Activated naive CD8-positive, alpha-beta T cell treated with anti-CD3 and anti-CD28 coated beads for 36 hours (primary cell): ENCODE measurements around the gene TMEM135. TPM values are rescaled to one million over a fixed set of nuclear protein-coding genes. Genes with fewer than 3 reads are reported as not detected.
"Not testable (repeated sequence)": the region's sequence is repeated elsewhere in the genome, so short reads cannot be mapped to it uniquely, and the experiment has no call there.

Experiments used
- DNase-seq: peaks from one replicate; pipeline ENCODE4 v3.0.0; 2021
- H3K27ac Mint-ChIP-seq: one replicate; pipeline ENCODE4 v1.8.0; 2022; ENCODE audit warnings: mild to moderate bottlenecking, moderate library complexity, mixed read lengths
- H3K27me3 Mint-ChIP-seq: one replicate; pipeline ENCODE4 v1.8.0; 2022; ENCODE audit warnings: mild to moderate bottlenecking, mixed read lengths
- H3K36me3 Mint-ChIP-seq: one replicate; pipeline ENCODE4 v1.8.0; 2021; ENCODE audit warnings: mild to moderate bottlenecking, mixed read lengths
- H3K4me1 Mint-ChIP-seq: one replicate; pipeline ENCODE4 v1.8.0; 2021; ENCODE audit warnings: mixed read lengths
- H3K4me3 Mint-ChIP-seq: one replicate; pipeline ENCODE4 v1.8.0; 2022; ENCODE audit warnings: mild to moderate bottlenecking, moderate library complexity, mixed read lengths
- H3K9me3 Mint-ChIP-seq: one replicate; pipeline ENCODE4 v1.8.0; 2022; ENCODE audit warnings: mixed read lengths
- total RNA-seq, 2 experiments: library from RNA; stranded (reverse); gene quantifications; one replicate each; pipeline ENCODE4 v1.2.3, GENCODE V29; 2021

The TMEM135 gene
- total RNA-seq, 2 experiments from 2014 or later, result 22.8 to 29.0 TPM

DNA sequence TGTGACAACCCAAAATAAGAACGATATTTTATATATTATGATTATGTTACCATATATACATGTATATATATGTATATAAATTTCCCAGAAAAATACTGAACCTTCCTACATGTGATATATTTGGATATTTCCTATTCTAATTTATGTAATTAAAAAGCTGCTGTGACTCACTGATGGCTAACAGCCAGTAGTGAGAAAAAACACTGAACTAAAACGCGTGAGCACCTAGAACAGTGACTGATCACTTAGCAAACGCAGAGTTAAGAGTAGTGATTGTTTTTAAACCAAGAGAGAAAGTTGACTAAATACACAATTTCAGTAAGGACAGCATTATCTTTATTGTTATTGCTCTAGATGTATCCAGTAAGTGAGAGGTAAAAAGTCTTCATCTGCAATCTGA, 213.8 kb downstream of the TMEM135 start:
- peaks cover 21% of the 10 kb centered on the region for H3K4me1 Mint-ChIP-seq
- H3K27me3 Mint-ChIP-seq, result no peaks in the 10 kb centered on the region
- peak overlapping the region; percentile 79 for H3K27ac Mint-ChIP-seq
- no peak for DNase-seq
- H3K9me3 Mint-ChIP-seq, result peaks cover 7% of the 10 kb centered on the region
- H3K4me3 Mint-ChIP-seq, result no peak overlapping the region
- H3K36me3 Mint-ChIP-seq, result peaks cover 23% of the 10 kb centered on the region

DNA sequence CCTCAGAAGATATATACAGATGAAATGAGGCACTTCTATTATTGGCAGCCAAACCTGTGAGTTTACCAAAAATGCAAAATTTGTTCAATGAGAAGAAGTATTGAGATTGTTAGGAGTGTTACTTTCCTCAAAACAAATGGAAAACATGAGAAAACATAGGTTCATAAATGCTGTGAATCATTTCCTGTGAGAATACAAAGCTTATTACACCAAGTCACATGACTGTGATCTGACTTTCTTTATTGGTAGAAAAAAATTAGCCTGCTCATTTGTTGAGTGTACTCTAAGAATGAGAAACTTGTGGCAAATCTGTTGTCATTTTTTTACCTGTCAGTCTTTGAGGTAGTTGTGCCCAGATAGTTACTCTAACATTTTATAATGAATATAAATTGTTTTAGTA, 215.1 kb downstream of the TMEM135 start:
- Mint-ChIP-seq H3K36me3 (peaks cover 13% of the 10 kb centered on the region), H3K9me3 (peaks cover 7% of the 10 kb centered on the region), H3K4me3 (no peak overlapping the region), H3K4me1 (peaks cover 21% of the 10 kb centered on the region), H3K27me3 (no peaks in the 10 kb centered on the region), H3K27ac (peak overlapping the region; percentile 77)
- DNase-seq, result no peak

DNA sequence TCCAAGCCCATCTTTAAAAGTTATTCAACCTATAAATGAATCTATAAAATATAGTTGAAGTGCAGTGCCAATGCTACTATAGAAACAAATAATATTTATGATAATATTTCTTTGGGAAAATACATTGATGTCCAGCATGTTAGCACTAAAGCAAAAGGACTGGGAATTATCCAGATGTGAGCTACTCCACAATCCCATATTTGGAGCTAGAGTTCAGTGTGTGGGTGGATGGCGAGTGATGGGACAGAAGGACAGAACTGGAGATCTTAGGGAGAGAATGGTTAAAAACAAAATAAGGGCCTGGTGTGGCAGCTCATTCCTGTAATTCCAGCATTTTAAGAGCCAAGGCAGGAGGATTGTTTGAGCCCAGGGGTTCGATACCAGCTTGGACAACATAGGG, 216.8 kb downstream of the TMEM135 start:
- Mint-ChIP-seq H3K27ac (no peak overlapping the region), H3K36me3 (peaks cover 8% of the 10 kb centered on the region), H3K9me3 (peaks cover 4% of the 10 kb centered on the region), H3K4me1 (peaks cover 17% of the 10 kb centered on the region), H3K4me3 (no peak overlapping the region), H3K27me3 (no peaks in the 10 kb centered on the region)
- no peak for DNase-seq

DNA sequence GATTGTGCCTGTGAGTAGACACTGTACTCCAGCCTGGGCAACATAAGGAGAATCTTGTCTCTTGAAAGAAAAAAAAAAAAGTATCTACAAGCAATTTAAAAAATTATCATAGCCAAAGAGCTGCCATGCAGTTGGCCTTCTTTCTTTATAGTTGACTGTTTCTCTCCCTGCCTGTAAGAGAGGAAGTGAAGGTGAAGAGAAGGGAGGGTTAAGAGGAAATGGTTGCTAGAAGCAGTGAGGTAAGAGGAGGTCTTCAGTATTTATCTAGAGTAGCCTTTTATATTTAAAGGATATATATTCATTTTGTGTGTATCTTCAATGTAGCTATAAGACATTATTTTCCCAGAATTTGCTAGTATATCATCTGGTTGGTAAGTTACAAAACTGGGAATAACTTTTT, 217.9 kb downstream of the TMEM135 start:
- Mint-ChIP-seq H3K4me3 (no peak overlapping the region), H3K27me3 (no peaks in the 10 kb centered on the region), H3K27ac (no peak overlapping the region), H3K4me1 (peaks cover 17% of the 10 kb centered on the region), H3K9me3 (peaks cover 4% of the 10 kb centered on the region), H3K36me3 (peaks cover 8% of the 10 kb centered on the region)
- DNase-seq, result no peak

DNA sequence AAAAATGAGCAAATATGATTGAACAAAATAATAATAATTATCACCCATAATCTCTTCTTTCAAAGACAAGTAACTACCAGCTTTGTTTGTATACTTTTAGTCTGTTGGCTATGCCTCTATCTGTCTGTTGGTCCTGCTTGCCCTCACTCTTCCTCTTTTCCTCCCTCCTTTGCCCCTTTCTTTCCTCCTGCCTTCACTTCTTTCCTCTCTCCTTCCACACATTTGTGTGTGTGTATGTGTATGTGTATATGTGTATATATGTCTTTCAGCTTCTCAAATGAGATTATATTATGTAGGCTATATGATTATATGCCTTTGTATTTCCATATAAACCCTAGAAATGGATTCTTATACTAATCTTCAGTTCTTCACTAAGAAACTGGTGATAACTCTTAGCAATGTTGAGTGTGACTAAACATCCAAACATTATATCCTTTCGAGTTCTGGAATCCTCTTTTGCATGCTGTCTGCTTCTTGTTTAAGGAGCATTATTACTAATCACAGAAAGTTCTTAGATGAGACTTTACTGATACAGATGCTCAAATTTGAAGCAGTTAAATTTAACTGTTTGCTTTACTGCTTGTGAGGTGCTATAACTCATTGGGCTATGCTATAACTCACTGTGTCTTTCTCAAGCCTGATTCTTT, 219.1 kb downstream of the TMEM135 start:
- no peaks in the 10 kb centered on the region for H3K27me3 Mint-ChIP-seq

DNA sequence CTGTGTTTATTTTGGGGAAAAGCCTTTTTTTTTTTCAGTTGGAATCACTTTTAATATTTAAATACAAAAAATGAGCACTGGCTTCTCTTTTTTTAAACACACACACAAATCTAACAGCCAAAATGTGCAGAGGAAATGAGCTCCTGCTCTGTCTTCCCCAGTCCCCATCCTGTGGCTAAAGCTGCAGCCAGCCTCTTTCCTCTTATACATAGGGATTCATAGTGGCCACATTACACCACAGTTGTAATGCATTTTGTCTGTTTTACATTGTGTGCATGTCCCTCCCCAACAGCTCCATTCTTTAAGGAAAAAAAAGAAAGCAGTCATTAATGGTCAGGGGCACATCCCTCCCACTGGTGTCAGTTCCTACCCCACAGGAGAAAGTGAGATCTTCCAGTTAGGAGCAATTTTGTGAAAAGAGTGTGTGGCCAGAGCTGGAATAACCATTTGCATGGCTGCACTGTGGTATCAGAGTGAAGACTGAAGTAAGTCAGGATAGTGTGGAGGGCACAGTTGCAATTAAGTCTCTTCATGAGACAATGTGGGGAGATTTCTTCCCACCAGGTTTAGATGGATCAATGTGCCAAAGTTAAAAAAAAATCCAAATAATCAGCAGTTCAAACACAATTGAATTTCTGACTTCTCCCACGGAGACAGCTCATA, 220.6 kb downstream of the TMEM135 start:
- H3K4me1 Mint-ChIP-seq, result peaks cover 6% of the 10 kb centered on the region
- no peak overlapping the region for H3K27ac Mint-ChIP-seq
- no peaks in the 10 kb centered on the region for H3K27me3 Mint-ChIP-seq
- DNase-seq, result no peak
- peaks cover 5% of the 10 kb centered on the region for H3K36me3 Mint-ChIP-seq
- H3K9me3 Mint-ChIP-seq, result no peaks in the 10 kb centered on the region
- no peak overlapping the region for H3K4me3 Mint-ChIP-seq

More for the DNA sequence above, 219.1 kb downstream of the TMEM135 start:
- no peak overlapping the region for H3K4me3 Mint-ChIP-seq
- H3K4me1 Mint-ChIP-seq, result peaks cover 14% of the 10 kb centered on the region
- H3K36me3 Mint-ChIP-seq, result peaks cover 8% of the 10 kb centered on the region
- no peak overlapping the region for H3K27ac Mint-ChIP-seq
- H3K9me3 Mint-ChIP-seq, result peaks cover 2% of the 10 kb centered on the region
- no peak for DNase-seq

DNA sequence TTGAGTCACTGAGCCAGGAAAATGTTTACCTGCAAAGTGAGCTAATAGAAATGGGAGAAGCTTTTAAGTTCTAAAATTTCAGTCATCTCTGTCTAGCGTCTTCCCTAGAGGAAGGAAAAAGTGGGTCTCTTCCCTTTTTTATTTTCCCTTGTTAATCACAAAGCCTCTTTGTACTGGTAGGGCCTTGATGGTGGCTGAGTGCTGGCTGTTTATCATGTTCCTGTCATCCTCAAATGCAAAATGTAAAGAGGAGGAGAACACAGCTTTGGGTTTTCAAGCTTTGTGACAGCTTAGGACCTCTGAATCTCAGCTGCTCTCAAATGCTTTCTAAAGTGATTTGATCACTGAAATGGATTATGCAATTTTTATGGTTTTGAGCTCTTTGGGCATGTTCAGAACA, 222.0 kb downstream of the TMEM135 start:
- Mint-ChIP-seq H3K27me3 (no peaks in the 10 kb centered on the region), H3K36me3 (peaks cover 7% of the 10 kb centered on the region), H3K9me3 (no peaks in the 10 kb centered on the region), H3K4me1 (peaks cover 8% of the 10 kb centered on the region), H3K4me3 (no peak overlapping the region), H3K27ac (no peak overlapping the region)
- no peak for DNase-seq

DNA sequence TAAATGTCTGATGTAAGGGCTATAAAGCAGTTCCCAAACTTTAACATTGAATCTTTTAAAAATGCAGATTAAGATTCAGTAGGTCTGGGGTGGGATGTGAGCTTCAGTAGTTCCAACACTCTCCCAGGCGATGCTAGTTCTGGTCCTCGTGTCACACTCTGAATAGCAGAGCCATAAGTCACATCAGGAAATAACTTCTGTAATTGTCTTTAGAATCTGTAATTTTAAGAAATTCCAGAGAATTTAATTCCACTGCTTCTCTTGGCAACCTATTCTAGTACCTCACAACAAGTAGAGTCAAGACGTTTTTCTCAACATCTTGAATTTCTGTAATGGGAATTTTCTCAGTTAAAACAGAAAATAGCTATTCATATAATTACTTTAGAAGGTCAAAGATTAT, 223.1 kb downstream of the TMEM135 start:
- DNase-seq, result no peak
- Mint-ChIP-seq H3K9me3 (no peaks in the 10 kb centered on the region), H3K27me3 (no peaks in the 10 kb centered on the region), H3K4me3 (no peak overlapping the region), H3K4me1 (peaks cover 2% of the 10 kb centered on the region), H3K27ac (no peak overlapping the region), H3K36me3 (peaks cover 8% of the 10 kb centered on the region)

DNA sequence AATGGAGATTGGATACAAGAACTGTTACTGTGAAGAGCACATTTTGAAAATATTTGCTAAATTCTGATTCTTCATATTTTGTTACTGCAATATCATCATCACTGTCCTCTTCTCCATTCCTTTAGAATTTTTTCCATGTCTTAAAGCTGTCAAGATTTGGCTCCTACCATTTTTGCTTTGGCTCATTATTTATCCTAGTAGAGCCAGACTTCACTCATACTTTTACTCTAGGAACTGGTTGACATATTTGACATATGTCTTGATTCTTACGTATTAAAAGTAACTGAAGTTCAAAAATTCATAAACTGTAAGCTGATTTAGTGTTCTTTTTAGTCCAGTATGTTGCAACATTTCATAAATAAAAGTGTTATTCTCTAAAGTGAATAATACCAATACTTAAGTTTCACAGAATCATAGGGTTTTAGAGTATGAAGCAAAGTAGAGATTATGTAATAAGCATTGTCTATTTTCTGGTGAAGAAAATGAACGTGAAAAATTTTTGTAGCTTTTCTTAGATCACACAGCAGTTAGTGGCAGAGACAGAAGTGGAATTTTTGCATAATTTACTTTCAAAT, 225.6 kb downstream of the TMEM135 start:
- H3K36me3 Mint-ChIP-seq, result peaks cover 8% of the 10 kb centered on the region
- H3K27ac Mint-ChIP-seq, result no peak overlapping the region
- no peak for DNase-seq
- no peaks in the 10 kb centered on the region for H3K27me3 Mint-ChIP-seq
- no peaks in the 10 kb centered on the region for H3K9me3 Mint-ChIP-seq
- peaks cover 2% of the 10 kb centered on the region for H3K4me1 Mint-ChIP-seq
- H3K4me3 Mint-ChIP-seq, result no peak overlapping the region

DNA sequence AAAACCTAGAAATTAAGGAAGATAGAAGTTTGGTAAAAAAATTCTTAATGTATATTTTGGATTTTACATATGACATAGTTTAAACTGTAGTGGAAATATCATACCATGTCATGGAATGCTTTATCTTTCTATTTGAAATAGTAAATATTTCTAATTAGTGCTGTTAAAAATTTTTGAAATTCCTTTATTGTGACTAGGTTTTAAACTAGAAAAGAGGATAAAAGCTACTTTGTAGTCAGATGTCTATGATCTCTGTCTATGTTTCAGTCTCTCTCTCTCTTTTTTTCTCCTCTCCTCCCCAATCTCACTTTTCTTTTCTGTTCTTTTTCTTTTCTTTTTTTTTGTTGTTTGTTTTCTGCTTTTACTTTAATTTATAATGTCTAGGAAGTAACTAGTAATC, 226.2 kb downstream of the TMEM135 start:
- H3K27me3 Mint-ChIP-seq, result no peaks in the 10 kb centered on the region
- DNase-seq, result no peak
- no peak overlapping the region for H3K4me3 Mint-ChIP-seq
- H3K27ac Mint-ChIP-seq, result no peak overlapping the region
- peaks cover 2% of the 10 kb centered on the region for H3K4me1 Mint-ChIP-seq
- no peaks in the 10 kb centered on the region for H3K9me3 Mint-ChIP-seq
- H3K36me3 Mint-ChIP-seq, result peaks cover 8% of the 10 kb centered on the region

DNA sequence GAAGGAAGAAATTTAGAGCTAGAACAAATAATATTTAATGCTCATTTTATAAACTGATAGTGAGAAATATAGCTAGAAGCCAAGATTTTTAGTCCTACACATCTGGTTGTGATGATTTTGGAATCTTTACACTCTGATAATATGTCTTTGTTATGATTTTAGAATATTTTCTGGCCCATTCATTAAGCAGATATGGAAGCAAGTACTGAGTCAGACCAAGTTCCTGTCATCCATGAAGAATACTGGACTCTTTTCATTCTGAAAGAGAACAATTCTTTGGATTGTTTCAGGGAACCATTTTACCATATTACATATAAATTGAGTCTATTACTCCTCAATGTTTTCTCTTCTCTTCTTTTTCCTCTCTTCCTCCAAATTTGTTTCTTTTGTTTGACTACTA, 227.4 kb downstream of the TMEM135 start:
- Mint-ChIP-seq H3K4me3 (no peak overlapping the region), H3K27ac (no peak overlapping the region), H3K4me1 (peaks cover 2% of the 10 kb centered on the region), H3K9me3 (no peaks in the 10 kb centered on the region), H3K27me3 (no peaks in the 10 kb centered on the region), H3K36me3 (peaks cover 8% of the 10 kb centered on the region)
- DNase-seq, result no peak

DNA sequence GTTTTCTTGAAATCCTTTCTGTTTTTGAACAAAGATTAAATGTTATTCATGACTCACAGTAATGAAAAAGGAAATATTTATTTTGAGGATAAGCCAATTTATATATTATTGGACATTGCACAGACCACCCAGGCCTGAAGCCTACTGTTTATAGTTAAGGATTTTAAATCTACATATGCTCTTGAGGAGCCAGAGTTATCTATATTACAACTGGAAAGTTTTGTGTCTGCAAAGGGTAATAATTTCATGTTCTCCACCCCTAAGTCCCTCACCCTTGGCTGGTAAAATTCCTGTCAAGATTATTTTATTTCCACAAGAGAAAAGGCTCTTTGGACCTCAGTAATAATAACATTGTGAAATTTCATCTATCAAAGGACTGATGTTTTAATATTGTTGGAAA, 228.2 kb downstream of the TMEM135 start:
- H3K27me3 Mint-ChIP-seq, result no peaks in the 10 kb centered on the region
- no peak overlapping the region for H3K27ac Mint-ChIP-seq
- H3K9me3 Mint-ChIP-seq, result no peaks in the 10 kb centered on the region
- peaks cover 8% of the 10 kb centered on the region for H3K36me3 Mint-ChIP-seq
- peaks cover 2% of the 10 kb centered on the region for H3K4me1 Mint-ChIP-seq
- no peak overlapping the region for H3K4me3 Mint-ChIP-seq
- DNase-seq, result no peak

DNA sequence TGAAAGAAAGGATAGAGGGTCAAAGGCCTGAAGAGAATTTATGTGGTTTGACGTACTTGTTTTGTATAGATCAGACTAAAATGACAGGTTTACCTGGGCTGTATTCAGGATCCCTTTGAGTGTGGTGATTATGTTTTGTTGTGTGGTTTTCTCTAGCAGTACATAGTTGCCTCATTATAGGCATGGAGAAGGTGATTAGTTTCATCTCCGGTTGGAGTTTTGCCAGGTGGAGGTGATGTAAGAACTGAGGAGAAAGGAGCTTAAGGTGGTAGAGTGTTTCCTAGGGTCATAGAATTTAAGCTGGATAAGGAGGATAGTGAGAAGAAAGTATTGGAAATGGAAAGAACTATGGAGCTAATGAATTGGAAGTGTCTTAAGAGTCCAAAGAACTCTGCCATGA, 229.0 kb downstream of the TMEM135 start:
- peaks cover 2% of the 10 kb centered on the region for H3K4me1 Mint-ChIP-seq
- H3K36me3 Mint-ChIP-seq, result peaks cover 4% of the 10 kb centered on the region
- no peaks in the 10 kb centered on the region for H3K9me3 Mint-ChIP-seq
- no peak for DNase-seq
- no peak overlapping the region for H3K4me3 Mint-ChIP-seq
- H3K27me3 Mint-ChIP-seq, result no peaks in the 10 kb centered on the region
- no peak overlapping the region for H3K27ac Mint-ChIP-seq

DNA sequence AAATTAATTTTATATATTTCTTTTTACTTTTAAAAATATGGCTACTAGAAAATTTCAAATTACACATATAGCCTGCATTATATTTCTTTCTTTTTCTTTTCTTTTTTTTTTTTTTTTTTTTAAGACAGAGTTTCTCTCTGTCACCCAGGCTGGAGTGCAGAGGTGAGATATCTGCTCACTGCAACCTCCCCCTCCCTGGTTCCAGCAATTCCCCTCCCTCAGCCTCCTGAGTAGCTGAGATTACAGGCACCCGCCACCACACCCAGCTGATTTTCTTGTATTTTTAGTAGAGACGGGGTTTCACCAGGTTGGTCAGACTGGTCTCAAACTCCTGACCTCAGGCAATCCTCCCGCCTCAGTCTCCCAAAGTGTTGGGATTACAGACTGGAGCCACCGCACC, 234.2 kb downstream of the TMEM135 start:
- H3K27me3 Mint-ChIP-seq, DNase-seq, H3K36me3 Mint-ChIP-seq, H3K27ac Mint-ChIP-seq, H3K4me1 Mint-ChIP-seq, H3K9me3 Mint-ChIP-seq, H3K4me3 Mint-ChIP-seq: not testable (repeated sequence)

DNA sequence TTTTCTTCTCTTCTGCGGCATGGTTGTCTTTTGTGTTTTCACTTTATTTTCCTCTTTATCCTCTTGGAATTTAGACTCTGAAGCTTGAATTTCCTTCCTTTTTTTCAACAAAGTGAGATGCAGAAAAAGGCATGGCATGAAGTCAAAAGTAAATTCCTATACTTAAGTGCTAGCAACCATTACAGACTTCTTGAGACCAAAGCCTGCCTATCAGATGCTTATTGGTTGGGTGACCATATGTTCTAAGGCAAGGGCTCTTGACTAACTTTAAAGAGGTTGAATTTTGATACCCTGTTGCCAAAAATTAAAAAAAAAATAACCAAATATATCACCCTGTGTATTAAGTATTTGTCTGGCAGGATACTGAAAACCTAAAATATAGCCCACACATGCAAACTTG, 237.4 kb downstream of the TMEM135 start:
- no peaks in the 10 kb centered on the region for H3K4me1 Mint-ChIP-seq
- H3K36me3 Mint-ChIP-seq, result no peaks in the 10 kb centered on the region
- H3K9me3 Mint-ChIP-seq, result no peaks in the 10 kb centered on the region
- H3K27me3 Mint-ChIP-seq, result no peaks in the 10 kb centered on the region
- H3K4me3 Mint-ChIP-seq, result no peak overlapping the region
- no peak overlapping the region for H3K27ac Mint-ChIP-seq
- no peak for DNase-seq

DNA sequence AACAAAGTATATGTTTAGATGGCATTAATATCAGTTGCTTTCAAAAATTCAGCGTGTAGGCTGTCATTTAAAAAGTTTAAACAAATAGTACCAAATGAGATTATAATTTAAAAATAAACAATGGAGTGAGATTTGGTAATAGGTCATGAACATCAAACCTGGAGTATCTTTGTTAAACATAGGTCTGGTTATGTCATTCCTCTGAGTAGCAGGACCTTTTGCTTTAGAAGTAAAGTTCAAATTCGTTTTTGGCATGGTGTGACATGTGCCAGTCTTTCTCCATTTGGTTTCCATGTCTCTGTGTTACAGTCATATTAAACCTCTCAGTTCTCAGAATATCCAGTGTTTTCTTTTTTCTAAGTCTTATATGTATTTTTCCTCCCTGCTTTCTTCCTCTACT, 242.4 kb downstream of the TMEM135 start:
- DNase-seq, result no peak
- H3K4me3 Mint-ChIP-seq, result no peak overlapping the region
- no peaks in the 10 kb centered on the region for H3K27me3 Mint-ChIP-seq
- no peak overlapping the region for H3K27ac Mint-ChIP-seq
- H3K4me1 Mint-ChIP-seq, result no peaks in the 10 kb centered on the region
- no peaks in the 10 kb centered on the region for H3K9me3 Mint-ChIP-seq
- peaks cover under 1% of the 10 kb centered on the region for H3K36me3 Mint-ChIP-seq
